Measurements from ENCODE around the gene KAZN.

DNA sequence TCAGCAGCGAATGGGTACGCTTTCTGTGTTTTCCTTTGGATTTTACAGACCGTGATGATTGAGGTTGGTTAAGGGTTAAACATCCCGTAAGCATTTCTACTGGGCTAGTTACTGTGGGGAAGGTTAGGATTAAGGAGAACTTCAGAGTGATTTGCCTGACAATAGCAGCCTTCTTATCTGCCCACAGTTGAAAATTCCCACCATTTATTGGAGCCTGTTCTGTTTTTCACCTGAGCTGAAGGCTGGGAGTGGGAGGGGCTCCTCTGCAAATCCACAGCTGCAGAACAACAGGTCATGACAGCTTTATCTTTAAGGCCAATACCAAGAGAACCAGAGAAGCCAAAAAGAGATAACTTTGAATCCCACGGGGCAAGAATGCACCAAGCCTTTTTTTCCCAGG is 168.6 kb downstream of the KAZN start:
- TF ChIP-seq, protein P1, sequence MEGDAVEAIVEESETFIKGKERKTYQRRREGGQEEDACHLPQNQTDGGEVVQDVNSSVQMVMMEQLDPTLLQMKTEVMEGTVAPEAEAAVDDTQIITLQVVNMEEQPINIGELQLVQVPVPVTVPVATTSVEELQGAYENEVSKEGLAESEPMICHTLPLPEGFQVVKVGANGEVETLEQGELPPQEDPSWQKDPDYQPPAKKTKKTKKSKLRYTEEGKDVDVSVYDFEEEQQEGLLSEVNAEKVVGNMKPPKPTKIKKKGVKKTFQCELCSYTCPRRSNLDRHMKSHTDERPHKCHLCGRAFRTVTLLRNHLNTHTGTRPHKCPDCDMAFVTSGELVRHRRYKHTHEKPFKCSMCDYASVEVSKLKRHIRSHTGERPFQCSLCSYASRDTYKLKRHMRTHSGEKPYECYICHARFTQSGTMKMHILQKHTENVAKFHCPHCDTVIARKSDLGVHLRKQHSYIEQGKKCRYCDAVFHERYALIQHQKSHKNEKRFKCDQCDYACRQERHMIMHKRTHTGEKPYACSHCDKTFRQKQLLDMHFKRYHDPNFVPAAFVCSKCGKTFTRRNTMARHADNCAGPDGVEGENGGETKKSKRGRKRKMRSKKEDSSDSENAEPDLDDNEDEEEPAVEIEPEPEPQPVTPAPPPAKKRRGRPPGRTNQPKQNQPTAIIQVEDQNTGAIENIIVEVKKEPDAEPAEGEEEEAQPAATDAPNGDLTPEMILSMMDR (IDR thresholded peaks at IDR 0.05) = no peak
- TF ChIP-seq POLR2AphosphoS5 (IDR thresholded peaks at IDR 0.05) = no peak
